HL-60 (cell line): ENCODE results near the gene UGT1A7.

Experiments
- DNase-seq, 2 experiments: peaks; one replicate each; pipeline ENCODE4 v3.0.0-alpha.2; 2010 to 2020; ENCODE audit warnings: low read depth in 1 of 2, low spot score in 1 of 2
- H3K27ac ChIP-seq: fragments of 250-450 bp; sonication (Bioruptor Pico); replicated peaks from 2 replicates; pipeline ENCODE4 v1.5.1; 2020; ENCODE audit warnings: mild to moderate bottlenecking, moderate library complexity
- H3K27me3 ChIP-seq: fragments of 250-450 bp; sonication (Bioruptor Pico); 2 replicates; pipeline ENCODE4 v1.5.1; 2021; ENCODE audit warnings: mild to moderate bottlenecking, moderate library complexity; ENCODE audit not compliant: insufficient read depth, poor library complexity, severe bottlenecking
- H3K4me3 ChIP-seq: replicated peaks from 2 replicates; pipeline ENCODE4 v1.5.1; 2011; ENCODE audit warnings: mild to moderate bottlenecking, control low read depth, low read length; ENCODE audit not compliant: insufficient read depth
- CTCF ChIP-seq: IDR thresholded peaks from one replicate; pipeline ENCODE4 v1.5.1; 2011; ENCODE audit warnings: low read length, control low read depth, inconsistent platforms; ENCODE audit not compliant: insufficient read depth
- GABPA ChIP-seq: IDR thresholded peaks from 2 replicates; pipeline ENCODE4 v1.6.1; 2012; ENCODE audit warnings: low read depth
- POLR2AphosphoS5 ChIP-seq: IDR thresholded peaks from 2 replicates; pipeline ENCODE4 v1.6.1; 2012; ENCODE audit warnings: low read depth
- REST ChIP-seq: IDR thresholded peaks from 2 replicates; pipeline ENCODE4 v1.6.1; 2012; ENCODE audit warnings: low read depth; ENCODE audit not compliant: insufficient replicate concordance
- SPI1 ChIP-seq: IDR thresholded peaks from 2 replicates; pipeline ENCODE4 v1.6.1; 2012; ENCODE audit warnings: low read depth, mild to moderate bottlenecking, borderline replicate concordance

The UGT1A7 gene

GRCh38 chr2:233707940-233708644 is 26.4 kb downstream of the UGT1A7 start:
- no peak for DNase-seq
- Histone ChIP-seq H3K4me3 (no peak overlapping the region), H3K27ac (no peak overlapping the region), H3K27me3 (no peaks in the 10 kb centered on the region)
- no peak for TF ChIP-seq GABPA
- no peak for TF ChIP-seq CTCF
- no peak for TF ChIP-seq REST
- TF ChIP-seq SPI1: no peak
- no peak for TF ChIP-seq POLR2AphosphoS5

GRCh38 chr2:233708942-233709341 is 27.2 kb downstream of the UGT1A7 start:
- H3K27me3 ChIP-seq: no peaks in the 10 kb centered on the region
- TF ChIP-seq REST (no peak), GABPA (no peak), SPI1 (no peak), POLR2AphosphoS5 (no peak), CTCF (no peak)
- H3K4me3 ChIP-seq: no peak overlapping the region
- no peak for DNase-seq
- H3K27ac ChIP-seq: no peak overlapping the region

- DNase-seq: peak; percentile 15 to 69
- no peaks in the 10 kb centered on the region for H3K27me3 ChIP-seq
- no peak overlapping the region for H3K4me3 ChIP-seq
- H3K27ac ChIP-seq: no peak overlapping the region
- TF ChIP-seq CTCF (peak; percentile 96), POLR2AphosphoS5 (no peak)
Observed at GRCh38 chr2:233711312-233712008, 29.8 kb downstream of the UGT1A7 start.
